UCSD-AML1 (cell line): ENCODE data around the gene URM1.

Source experiments
- DNase-seq: peaks from one replicate; lab custom pipeline; 2025; ENCODE audit not compliant: unreplicated experiment; lab: John Stamatoyannopoulos, UW

The URM1 gene

GRCh38 chr9:128344931-128345605 is 26.1 kb upstream of the URM1 start:
- DNase-seq = no peak

- DNase-seq = no peak
Measured at GRCh38 chr9:128349125-128349524, 22.0 kb upstream of the URM1 start.

- no peak for DNase-seq
Measured at GRCh38 chr9:128349772-128350171, 21.4 kb upstream of the URM1 start.

GRCh38 chr9:128355451-128355850 is 15.7 kb upstream of the URM1 start:
- no peak for DNase-seq

- no peak for DNase-seq
Measured at GRCh38 chr9:128358090-128358489, 13.1 kb upstream of the URM1 start.

GRCh38 chr9:128358861-128359260 is 12.3 kb upstream of the URM1 start:
- DNase-seq = no peak

GRCh38 chr9:128360826-128361225 is 10.3 kb upstream of the URM1 start:
- DNase-seq = no peak

GRCh38 chr9:128361296-128361985 is 9.7 kb upstream of the URM1 start:
- no peak for DNase-seq

- peak; percentile 68 for DNase-seq
Measured at GRCh38 chr9:128361986-128362646, 9.1 kb upstream of the URM1 start.

- no peak for DNase-seq
Measured at GRCh38 chr9:128362774-128363173, 8.4 kb upstream of the URM1 start.

GRCh38 chr9:128365525-128365924 is 5.6 kb upstream of the URM1 start:
- DNase-seq = no peak

GRCh38 chr9:128369024-128369706 is 2.0 kb upstream of the URM1 start:
- DNase-seq = no peak

GRCh38 chr9:128370367-128370751 is 815 bp upstream of the URM1 start:
- DNase-seq = no peak

GRCh38 chr9:128371630-128372117 is 500 bp downstream of the URM1 start:
- no peak for DNase-seq

- no peak for DNase-seq
Measured at GRCh38 chr9:128372188-128372641, 1.0 kb downstream of the URM1 start.

GRCh38 chr9:128372784-128373183 is 1.6 kb downstream of the URM1 start:
- no peak for DNase-seq

GRCh38 chr9:128374221-128374675 is 3.1 kb downstream of the URM1 start:
- DNase-seq = no peak

- DNase-seq = no peak
Measured at GRCh38 chr9:128375865-128376264, 4.7 kb downstream of the URM1 start.

GRCh38 chr9:128382261-128382660 is 11.1 kb downstream of the URM1 start:
- no peak for DNase-seq

- DNase-seq = no peak
Measured at GRCh38 chr9:128383007-128383753, 12.0 kb downstream of the URM1 start.

GRCh38 chr9:128383791-128384190 is 12.6 kb downstream of the URM1 start:
- DNase-seq = no peak
